NCI-H2196 (cell line): ENCODE data around the gene C1GALT1.
"Not testable (repeated sequence)": the region's sequence is repeated elsewhere in the genome, so short reads cannot be mapped to it uniquely, and the experiment has no call there.

Source experiments
- DNase-seq: peaks from one replicate; lab custom pipeline; 2025; ENCODE audit not compliant: unreplicated experiment; lab: John Stamatoyannopoulos, UW

C1GALT1 gene

GRCh38 chr7:7231865-7232264 lies 49.5 kb downstream of the C1GALT1 start:
- DNase-seq = no peak

GRCh38 chr7:7235347-7235746 lies 53.0 kb downstream of the C1GALT1 start:
- no peak for DNase-seq

GRCh38 chr7:7236041-7236440 lies 53.7 kb downstream of the C1GALT1 start:
- no peak for DNase-seq

- DNase-seq = no peak
Observed at GRCh38 chr7:7237201-7237977, 55.0 kb downstream of the C1GALT1 start.

- DNase-seq = no peak
Observed at GRCh38 chr7:7237978-7238267, 55.6 kb downstream of the C1GALT1 start.

GRCh38 chr7:7239346-7239745 lies 57.0 kb downstream of the C1GALT1 start:
- no peak for DNase-seq

- DNase-seq = no peak
Observed at GRCh38 chr7:7242899-7243298, 60.6 kb downstream of the C1GALT1 start.

- DNase-seq = not testable (repeated sequence)
Observed at GRCh38 chr7:7245233-7245632, 62.9 kb downstream of the C1GALT1 start.

GRCh38 chr7:7246223-7246622 lies 63.9 kb downstream of the C1GALT1 start:
- no peak for DNase-seq

GRCh38 chr7:7247658-7248057 lies 65.3 kb downstream of the C1GALT1 start:
- no peak for DNase-seq

GRCh38 chr7:7249814-7250213 lies 67.5 kb downstream of the C1GALT1 start:
- no peak for DNase-seq

- no peak for DNase-seq
Observed at GRCh38 chr7:7251742-7252141, 69.4 kb downstream of the C1GALT1 start.

- no peak for DNase-seq
Observed at GRCh38 chr7:7254319-7254718, 72.0 kb downstream of the C1GALT1 start.

GRCh38 chr7:7254908-7255307 lies 72.6 kb downstream of the C1GALT1 start:
- DNase-seq = no peak

GRCh38 chr7:7256731-7257274 lies 74.5 kb downstream of the C1GALT1 start:
- no peak for DNase-seq

- no peak for DNase-seq
Observed at GRCh38 chr7:7257899-7258692, 75.8 kb downstream of the C1GALT1 start.

- no peak for DNase-seq
Observed at GRCh38 chr7:7261863-7262262, 79.5 kb downstream of the C1GALT1 start.

- no peak for DNase-seq
Observed at GRCh38 chr7:7263297-7264230, 81.2 kb downstream of the C1GALT1 start.

- DNase-seq = no peak
Observed at GRCh38 chr7:7264306-7265040, 82.1 kb downstream of the C1GALT1 start.
